ENCODE results near the gene SLC25A33.

The SLC25A33 gene

DNA sequence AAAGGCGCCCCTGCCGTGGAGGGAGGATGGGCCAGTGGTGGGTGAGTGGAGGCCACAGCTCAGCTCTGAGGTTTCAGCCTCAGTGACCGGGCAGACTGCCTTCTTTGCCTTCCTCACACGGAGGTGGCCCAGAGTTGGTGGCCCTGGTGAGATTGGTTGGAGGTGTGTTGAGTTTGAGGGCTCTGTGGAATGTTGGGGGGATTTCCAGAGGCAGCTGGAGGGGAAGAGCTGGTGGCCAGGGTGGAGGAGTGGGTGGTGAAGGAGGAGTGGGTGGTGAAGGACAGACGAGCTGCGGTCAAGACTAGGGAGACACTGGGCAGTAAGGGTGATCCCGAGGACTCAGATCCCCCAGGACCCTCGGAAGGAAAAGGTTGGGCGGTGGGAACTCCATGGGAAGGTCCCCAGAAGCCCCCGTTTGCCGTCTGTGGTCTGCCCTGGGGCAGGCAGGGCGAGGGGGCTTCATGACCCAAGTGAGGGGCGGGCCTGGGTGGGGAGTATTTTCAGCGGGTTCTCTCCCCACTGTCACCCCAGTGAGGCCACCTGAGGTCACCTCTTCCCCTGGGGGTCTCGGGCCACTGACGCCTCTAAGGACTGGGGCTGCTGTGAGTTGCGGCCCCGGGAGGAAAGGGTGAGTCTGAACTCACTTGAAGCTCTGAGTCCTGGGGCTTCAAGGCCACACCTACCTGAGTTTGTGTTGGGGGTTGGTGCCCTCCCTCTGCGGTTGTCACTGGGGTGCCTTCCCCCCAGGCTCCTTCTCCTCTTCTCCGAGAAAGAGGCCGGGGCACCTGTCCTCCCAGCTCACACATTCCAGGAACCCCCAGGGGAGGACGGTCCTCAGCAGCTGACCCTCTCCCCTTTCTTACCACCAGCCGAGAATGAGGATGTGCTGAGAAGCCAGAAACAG lies 89.5 kb downstream of the SLC25A33 start:
- peak in 1 of 2 experiments; percentile 24 for DNase-seq

DNA sequence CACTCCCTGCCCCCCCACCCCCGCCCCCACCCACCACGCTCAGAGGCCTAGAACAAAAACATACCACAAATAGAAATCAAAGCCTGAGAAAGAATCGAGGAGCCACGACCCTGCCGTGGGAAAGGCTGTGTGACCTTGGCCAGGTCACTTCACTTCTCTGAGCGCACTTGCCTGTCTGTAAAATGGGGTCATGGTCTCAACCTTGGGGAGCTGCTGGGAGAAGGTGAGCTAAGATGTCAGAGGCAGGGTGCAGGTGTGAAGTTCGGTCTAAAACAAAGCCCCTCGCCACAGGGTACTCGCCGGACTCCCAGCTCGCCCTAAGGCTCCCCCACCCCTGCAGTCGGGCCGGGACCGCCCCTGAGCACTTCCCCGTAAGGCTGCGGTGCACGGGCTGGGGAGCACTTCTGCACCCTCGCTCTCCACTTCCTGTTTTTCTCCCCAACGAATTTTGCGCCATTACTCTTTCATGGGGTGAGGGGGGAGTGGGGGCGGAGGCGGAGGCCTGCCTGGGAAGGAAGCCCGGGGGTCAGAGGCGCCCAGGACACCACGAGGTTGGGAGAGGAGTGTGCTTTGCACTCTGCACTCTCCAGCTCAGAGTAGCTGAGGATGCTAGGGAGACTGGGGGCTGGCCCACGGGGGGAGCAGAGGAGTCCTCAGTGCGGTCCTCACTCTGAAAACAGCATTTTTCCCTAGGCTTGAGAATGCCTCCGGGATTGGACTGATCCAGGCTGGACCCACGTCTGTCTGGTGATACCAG lies 90.4 kb downstream of the SLC25A33 start:
- DNase-seq = peak; percentile 93 to 95

DNA sequence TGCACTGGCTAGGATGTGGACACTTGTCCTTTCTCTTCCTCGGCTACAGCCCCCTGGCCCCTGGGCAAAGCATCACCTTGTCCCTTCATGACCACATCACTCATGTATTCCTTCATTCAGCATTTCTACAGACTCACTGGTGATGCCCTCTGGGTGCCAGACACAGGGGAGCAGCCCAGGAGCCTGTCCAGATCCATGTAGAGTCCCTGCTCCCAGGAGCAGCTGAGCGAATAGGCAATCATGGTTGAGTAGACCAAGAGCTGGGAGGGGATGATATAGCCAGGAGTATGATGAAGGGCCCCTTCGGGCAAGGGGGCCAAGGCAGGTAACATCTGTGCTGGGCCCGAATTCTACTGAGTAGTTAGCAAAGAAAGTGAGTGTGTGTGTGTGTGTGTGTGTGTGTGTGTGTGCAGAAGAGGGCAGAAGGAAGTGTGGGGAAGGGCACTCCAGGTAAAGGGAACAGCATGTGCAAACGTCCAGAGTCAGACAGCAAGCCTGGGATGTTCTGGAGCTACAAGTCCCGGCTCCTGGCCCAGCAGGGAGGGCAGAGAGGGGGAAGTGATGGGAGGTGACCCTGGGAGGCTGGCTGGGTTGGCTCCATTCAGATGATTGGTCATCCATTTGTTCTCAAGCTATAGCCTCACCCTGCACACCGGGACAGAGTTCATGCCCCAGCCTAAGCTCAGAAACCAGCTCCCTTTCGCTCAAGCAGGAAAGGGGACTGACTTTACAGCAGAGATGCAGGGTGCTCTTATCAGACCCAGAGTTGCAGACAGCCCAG lies 91.3 kb downstream of the SLC25A33 start:
- peak in 1 of 2 experiments; percentile 14 for DNase-seq

DNA sequence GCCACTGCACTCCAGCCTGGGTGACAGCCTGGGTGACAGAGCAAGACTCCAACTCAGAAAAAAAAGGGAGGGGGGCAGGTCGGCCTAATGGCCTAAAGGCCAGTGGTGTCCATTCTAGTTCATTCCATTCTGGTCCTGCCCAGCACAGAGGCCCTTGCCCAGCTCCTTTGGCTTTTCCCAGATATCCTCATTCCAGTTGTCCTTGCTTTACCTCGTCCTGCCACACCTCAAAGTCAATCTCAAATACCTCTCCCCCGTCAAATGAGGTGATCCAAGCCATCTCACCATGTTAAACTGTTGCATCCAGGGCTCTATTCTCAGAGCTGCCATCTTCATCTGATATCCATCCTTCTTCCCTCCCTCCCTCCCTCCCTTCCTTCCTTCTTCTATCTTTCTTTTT lies 92.3 kb downstream of the SLC25A33 start:
- no peak for DNase-seq

DNA sequence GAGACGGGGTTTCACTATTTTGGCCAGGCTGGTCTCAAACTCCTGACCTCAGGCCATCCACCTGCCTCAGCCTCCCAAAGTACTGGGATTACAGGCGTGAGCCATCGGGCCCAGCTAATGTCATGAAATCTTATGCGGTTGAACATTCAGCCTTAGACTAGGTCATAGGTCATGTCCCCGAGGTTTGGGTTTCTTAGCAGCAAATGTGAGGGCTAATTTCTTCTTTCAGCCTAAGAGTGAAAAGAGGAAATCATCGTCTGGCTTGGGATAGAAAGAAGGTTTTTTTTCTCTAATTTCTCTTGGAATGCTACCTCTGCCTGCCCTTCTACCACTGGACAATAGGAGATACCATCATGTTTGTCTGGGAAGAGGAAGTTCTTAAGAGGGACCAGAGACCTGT lies 94.2 kb downstream of the SLC25A33 start:
- DNase-seq = no peak

DNA sequence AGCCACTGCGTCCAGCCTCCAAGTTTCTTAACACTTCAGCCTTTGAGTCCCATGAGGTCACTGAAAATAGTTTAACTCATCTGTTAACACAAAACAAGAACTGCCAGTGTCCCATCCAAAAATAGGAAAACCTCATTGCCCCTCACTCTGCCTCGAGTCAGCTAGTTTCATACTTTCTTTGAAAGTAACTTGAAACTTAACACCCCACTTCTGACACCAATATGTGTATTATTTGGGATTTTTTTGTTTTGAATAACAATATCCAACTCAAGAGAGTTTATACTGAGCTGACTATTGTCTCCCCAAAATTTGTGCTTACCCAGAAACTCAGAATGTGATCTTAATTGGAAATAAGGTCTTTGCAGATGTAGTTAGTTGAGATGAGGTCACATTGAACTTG lies 95.3 kb downstream of the SLC25A33 start:
- DNase-seq = no peak
